Adrenal gland (tissue), 12 donors: ENCODE data around the gene ABLIM1. TPM values are rescaled to one million over a fixed set of nuclear protein-coding genes. Genes with fewer than 3 reads are reported as not detected.

Experiments
- DNase-seq, 7 donors: peaks; one replicate each; pipeline ENCODE4 v3.0.0-alpha.2; 2019 to 2020
- H3K27ac ChIP-seq, 5 donors: fragments of 200-600 bp; sonication (generic) in 4 of 5; 1 replicate in 3 of 5; 2 replicates in 2 of 5; pipeline versions ENCODE4 v1.5.1 to v1.8.0; 2016 to 2020; ENCODE audit warnings: mild to moderate bottlenecking in 1 of 5
- H3K27me3 ChIP-seq: fragments of 200-600 bp; 2 replicates; pipeline ENCODE4 v1.8.0; 2021
- H3K36me3 ChIP-seq, 2 donors: fragments of 200-600 bp; replicated peaks in 1 of 2; 1 replicate in 1 of 2; 2 replicates in 1 of 2; pipeline versions ENCODE4 v1.5.1 to v1.8.0; 2018 to 2022
- H3K4me1 ChIP-seq, 2 donors: fragments of 200-600 bp; replicated peaks in 1 of 2; 1 replicate in 1 of 2; 2 replicates in 1 of 2; pipeline versions ENCODE4 v1.5.1 to v1.8.0; 2018 to 2021
- H3K4me3 ChIP-seq, 4 donors: fragments of 200-600 bp; sonication (generic) in 3 of 4; one replicate each; pipeline ENCODE4 v1.5.1; 2016 to 2018
- H3K9me3 ChIP-seq, 3 donors: fragments of 200-600 bp; sonication (generic) in 1 of 3; replicated peaks in 1 of 3; 1 replicate in 2 of 3; 2 replicates in 1 of 3; pipeline versions ENCODE4 v1.5.1 to v1.8.0; 2016 to 2021
- CTCF ChIP-seq, 6 experiments: fragments of 450-650 bp in 4 of 6; fragments of 200-600 bp in 2 of 6; sonication (generic) in 1 of 6; IDR thresholded peaks; 1 replicate in 5 of 6; 2 replicates in 1 of 6; pipeline versions ENCODE4 v1.5.1 to v1.8.0; 2016 to 2021; ENCODE audit warnings: antibody characterized with exemption in 6 of 6, mild to moderate bottlenecking in 2 of 6, moderate library complexity in 1 of 6
- POLR2A ChIP-seq, 2 donors: fragments of 450-650 bp; IDR thresholded peaks; one replicate each; pipeline ENCODE4 v1.6.1; 2017; ENCODE audit warnings: antibody characterized with exemption in 2 of 2, mild to moderate bottlenecking in 2 of 2, moderate library complexity in 1 of 2
- WGBS, 4 donors: extraction: QIAGEN DNeasy Blood & Tissue Kit in 2 of 4; methylation state at CpG; one replicate each; pipeline versions ENCODE4 v1.1.5 to v1.1.7; 2013 to 2017; 5-methylcytosine and 5-hydroxymethylcytosine counted together
- intact Hi-C, 2 donors: fragments of 100-400 bp; cut with DNase I; formaldehyde crosslinking; loops; one replicate each; pipeline versions ENCODE4 v1.14.1 to v1.15.0; 2022 to 2023
- polyA plus RNA-seq, 3 donors: library from polyadenylated mRNA; stranded (reverse); fragments of 200-250 nt in 2 of 3; fragments of 350-450 nt in 1 of 3; fragmentation: Illumina TruSeq in 1 of 3; extraction: RNeasy Lipid Tissue Mini Kit (QIAGEN cat#74804) in 1 of 3; gene quantifications; one replicate each; pipeline ENCODE4 v1.2.3, GENCODE V29; 2013 to 2014
- small RNA-seq, 2 donors: library from RNA; depleted of rRNA; stranded (forward); fragments of <200 nt; gene quantifications; one replicate each; pipeline ENCODE3, GENCODE V24; 2016
- total RNA-seq, 9 donors: library from RNA; depleted of rRNA in 4 of 9; stranded (reverse); fragments of >200 nt in 4 of 9; fragments of 120-200 nt in 1 of 9; fragmentation: NEBNext Ultra II Directional in 1 of 9; extraction: Animal tissue kit (Norgen Biotek cat#: 25700) in 1 of 9; gene quantifications; one replicate each; pipeline versions ENCODE4 v1.1.0 to v1.2.4, GENCODE V29; 2013 to 2023
- donor health status: healthy with polysubstance abuse.
- donor health status: Bipolar disorder and iron deficiency.
- donor health status: DM: yes; HTN: yes; CAD: no.
- donor health status: DM: no; HTN: no; CAD: no.
- donor health status: DM: no; HTN: no; CAD: no.
- donor health status: DM: yes; HTN: yes; CAD: no.

The ABLIM1 gene
- total and polyA plus RNA-seq, 12 donors: 7.9 to 430 (median 185) TPM

GRCh38 chr10:114384181-114384580 is 273.9 kb downstream of the ABLIM1 start:
- H3K27ac ChIP-seq: no peak overlapping the region
- TF ChIP-seq POLR2A (IDR thresholded peaks at IDR 0.05): no peak
- no peak for TF ChIP-seq CTCF (IDR thresholded peaks at IDR 0.05)
- 70 to 82% (median 79%) methylated on average over 9 of the region's 9 CpGs for WGBS, 4 donors

More at GRCh38 chr10:114384181-114384580, 273.9 kb downstream of the ABLIM1 start:
- H3K9me3 ChIP-seq: no peaks in the 10 kb centered on the region
- DNase-seq: no peak
- no peak overlapping the region for H3K4me3 ChIP-seq
- intact Hi-C loops: no loop called here
- no peaks in the 10 kb centered on the region for H3K36me3 ChIP-seq
- no peaks in the 10 kb centered on the region for H3K27me3 ChIP-seq
- no peaks in the 10 kb centered on the region for H3K4me1 ChIP-seq

Small RNA genes within 50 kb of the gene (small RNA-seq; reads per million reads assigned to genes)
- gene RN7SL384P: 0 reads per million in 2 donors

Other genes with a start within 250 kb of the ABLIM1 start
- 10 to 100 TPM; 18.0 to 39.6 (median 30.5) TPM for gene FHIP2A, start 163.5 kb upstream of the ABLIM1 start, total RNA-seq
- 10 to 100 TPM in 2 of 3 donors, 1 to 10 TPM in 1; 8.1 to 23.4 (median 10.3) TPM for gene FHIP2A, start 163.5 kb upstream of the ABLIM1 start, polyA plus RNA-seq